Activated CD4-positive, alpha-beta T cell treated with anti-CD3 and anti-CD28 coated beads for 48 hours (primary cell): ENCODE results near the gene MAPK8.
"Not testable (repeated sequence)": the region's sequence is repeated elsewhere in the genome, so short reads cannot be mapped to it uniquely, and the experiment has no call there.

Experiments
- DNase-seq: peaks from one replicate; pipeline ENCODE4 v3.0.0-alpha.2; 2020

The MAPK8 gene

DNA sequence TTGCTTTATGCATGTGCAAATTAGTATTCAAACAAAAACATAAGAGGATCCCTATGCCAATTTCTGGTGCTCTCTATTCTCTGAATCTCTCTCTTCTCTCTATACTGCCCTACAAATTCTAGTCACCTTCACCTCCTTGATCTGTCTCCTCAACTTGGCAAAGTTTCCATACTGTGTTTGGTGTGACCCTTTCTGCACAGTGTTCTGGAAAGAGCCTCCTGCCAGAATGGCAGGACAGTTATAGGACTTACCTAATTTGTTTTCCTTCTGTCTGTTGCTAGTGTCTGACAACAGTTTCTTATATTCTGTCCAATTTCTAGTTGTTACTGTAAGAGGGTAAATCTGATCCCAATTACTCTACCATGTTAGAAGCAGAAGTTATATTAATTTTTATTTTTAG lies 34.3 kb downstream of the MAPK8 start:
- no peak for DNase-seq

DNA sequence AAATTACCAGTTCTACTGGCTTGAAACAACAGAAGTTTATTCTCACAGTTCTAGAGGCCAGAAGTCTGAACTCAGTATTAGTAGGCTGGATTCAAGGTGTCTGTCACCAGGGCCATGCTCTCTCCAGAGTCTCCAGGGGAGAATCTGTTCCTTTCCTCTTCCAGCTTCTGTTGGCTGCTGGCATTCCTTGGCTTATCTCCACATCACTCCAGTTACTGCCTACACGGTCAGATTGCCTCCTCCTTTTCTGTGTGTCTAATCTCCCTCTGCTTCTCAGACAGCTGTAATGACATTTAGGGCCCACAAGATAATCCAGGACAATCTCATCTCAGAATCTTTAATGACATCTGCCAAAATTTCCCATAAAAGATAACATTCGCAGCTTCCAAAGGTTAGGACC lies 36.6 kb downstream of the MAPK8 start:
- DNase-seq, result no peak

DNA sequence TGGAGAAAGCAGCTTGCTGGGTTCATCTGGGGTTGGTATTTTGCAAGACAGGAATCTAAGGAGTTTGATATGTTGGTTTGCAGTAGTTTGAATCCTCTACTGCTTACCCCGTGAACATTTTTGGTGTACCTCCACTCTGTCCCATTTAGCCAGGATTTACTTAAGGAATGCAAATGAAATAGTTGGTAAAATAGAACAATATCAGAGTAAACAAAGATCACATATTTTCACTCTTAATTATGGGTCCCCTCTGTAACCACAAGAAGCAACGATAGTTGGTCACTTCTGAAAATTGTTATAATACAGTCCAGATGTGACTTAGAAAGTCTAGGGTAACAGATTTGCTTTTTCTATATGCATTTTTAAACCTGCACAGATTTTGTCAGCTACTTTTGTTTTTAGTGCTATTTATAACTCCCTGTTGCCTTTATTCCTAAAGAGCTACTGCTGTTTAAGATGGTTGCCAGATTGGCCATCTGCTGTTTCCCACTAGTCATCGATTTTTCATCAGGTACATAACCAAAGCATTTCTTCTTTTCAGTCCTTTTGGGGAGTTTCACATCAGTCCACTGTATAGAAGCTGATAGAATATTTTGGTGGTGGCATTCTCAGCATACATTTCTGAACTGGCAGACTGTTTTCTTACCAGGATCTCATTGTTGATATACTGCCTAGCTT lies 37.6 kb downstream of the MAPK8 start:
- no peak for DNase-seq

DNA sequence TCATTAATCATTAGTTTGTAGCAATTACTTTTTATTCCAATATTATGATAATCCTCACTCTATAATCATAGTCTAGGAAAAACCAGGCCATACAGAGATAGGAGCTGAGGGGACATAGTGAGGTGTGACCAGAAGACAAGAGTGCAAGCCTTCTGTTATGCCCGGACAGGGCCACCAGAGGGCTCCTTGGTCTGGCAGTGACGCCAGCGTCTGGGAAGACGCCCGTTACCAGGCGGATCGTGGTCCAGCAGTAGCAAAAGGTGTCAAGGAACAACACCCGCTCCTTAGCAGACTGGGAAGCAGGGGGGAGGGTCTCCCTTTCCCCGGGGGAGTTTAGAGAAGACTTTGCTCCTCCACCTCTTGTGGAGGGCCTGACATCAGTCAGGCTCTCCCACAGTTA lies 39.8 kb downstream of the MAPK8 start:
- DNase-seq, result not testable (repeated sequence)

DNA sequence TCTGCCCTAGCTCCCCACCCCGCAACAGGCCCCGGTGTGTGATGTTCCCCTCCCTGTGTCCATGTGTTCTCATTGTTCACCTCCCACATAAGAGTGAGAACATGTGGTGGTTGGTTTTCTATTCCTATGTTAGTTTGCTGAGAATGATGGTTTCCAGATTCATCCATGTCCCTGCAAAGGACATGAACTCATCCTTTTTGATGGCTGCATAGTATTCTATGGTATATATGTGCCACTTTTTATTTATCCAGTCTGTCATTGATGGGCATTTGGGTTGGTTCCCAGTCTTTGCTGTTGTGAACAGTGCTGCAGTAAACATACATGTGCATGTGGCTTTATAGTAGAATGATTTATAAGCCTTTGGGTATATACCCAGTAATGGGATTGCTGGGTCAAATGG lies 41.1 kb downstream of the MAPK8 start:
- not testable (repeated sequence) for DNase-seq

DNA sequence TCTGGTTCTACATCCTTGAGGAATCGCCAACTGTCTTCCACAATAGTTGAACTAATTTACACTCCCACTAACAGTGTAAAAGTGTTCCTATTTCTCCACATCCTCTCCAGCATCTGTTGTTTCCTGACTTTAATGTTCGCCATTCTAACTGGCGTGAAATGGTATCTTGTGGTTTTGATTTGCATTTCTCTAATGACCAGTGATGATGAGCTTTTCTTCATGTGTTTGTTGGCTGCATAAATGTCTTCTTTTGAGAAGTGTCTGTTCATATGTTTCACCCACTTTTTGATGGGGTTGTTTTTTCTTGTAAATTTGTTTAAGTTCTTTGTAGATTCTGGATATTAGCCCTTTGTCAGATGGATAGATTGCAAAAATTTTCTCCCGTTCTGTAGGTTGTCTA lies 41.5 kb downstream of the MAPK8 start:
- DNase-seq, result not testable (repeated sequence)

DNA sequence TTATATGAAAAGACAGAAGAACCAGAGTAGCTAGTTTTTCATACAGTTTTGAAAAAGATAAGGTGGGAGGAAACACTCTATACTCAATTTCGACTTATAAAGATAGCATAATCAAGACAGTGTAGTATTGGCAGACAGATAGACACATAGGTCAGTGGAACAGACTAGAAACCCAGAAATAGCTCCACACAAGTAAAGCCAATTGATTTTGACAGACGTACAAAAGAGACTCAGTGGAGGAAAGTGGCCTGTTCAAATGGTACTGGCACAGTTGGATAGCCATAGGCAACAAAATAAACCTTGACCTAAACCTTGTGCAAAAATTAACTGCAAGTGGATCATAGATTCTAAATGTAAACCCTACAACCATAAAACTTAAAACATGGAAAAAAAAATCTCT lies 46.8 kb downstream of the MAPK8 start:
- DNase-seq, result no peak

DNA sequence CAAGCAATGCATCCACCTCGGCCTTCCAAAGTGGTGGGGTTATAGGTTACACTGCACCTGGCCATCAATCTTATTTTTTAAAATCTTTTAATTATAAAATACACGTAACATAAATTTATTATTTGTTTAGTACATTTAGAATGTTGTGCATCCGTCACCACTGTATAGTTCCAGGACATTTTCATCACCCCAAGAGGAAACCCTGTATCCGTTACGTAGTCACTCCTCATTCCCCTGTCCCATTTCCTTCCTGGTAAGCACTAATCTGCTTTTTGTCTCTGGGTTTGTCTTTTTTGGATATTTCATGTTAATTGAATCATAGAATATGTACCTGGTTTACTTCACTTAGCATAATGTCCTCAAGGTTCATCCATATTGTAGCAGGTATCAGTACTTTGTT lies 51.2 kb downstream of the MAPK8 start:
- no peak for DNase-seq

DNA sequence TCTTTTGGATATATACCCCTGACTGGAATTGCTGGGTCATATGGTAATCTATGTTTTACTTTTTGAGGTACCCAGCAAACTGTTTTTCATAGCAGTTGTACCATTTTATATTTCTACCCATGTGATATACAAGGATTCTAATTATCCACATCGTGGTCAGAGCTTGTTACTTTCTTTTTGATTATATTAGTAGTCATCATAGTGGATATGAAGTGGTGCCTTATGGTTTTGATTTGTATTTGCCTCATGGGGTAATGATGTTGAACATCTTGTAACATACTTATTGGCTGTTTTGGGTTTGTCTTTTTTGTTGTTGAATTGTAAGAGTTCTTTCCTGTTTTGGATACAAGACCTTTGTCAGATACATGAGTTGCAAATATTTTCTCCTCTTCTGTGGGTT lies 51.7 kb downstream of the MAPK8 start:
- DNase-seq, result no peak

DNA sequence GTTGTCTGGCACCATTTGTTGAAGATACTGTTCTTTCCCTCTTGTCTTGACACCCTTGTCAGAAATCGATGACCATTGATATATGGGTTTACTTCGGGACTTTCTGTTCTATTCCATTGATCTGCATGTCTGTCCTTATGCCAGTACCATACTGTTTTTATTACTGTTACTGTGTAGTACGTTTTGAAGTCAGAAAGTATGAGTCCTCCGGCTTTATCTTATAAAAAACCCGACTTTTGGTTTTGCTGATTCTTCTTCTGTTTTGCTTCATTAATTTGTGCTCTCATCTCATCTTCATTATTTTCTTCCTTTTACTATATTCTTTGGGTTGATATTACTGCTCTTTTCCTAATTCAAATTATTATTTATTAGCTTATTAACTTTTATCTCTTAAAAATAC lies 52.4 kb downstream of the MAPK8 start:
- no peak for DNase-seq

DNA sequence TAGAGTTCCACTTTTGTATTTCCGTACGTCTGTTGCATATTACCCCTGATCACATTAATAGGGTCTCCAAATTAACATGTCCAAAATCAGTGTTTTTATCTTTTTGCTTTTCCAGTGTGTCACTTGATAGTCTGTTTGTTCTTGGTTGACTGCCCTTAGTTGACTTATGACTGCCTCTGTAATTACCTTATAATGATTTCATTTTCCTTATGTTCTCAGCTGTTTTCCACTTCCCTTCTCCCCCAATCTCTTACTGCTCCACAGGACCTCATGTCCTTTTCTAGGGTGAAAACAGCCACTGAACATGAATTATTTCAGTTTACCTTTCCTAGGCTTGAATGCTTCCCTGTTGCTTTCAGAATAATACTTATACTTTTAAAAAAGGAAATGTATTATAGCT lies 54.7 kb downstream of the MAPK8 start:
- no peak for DNase-seq

DNA sequence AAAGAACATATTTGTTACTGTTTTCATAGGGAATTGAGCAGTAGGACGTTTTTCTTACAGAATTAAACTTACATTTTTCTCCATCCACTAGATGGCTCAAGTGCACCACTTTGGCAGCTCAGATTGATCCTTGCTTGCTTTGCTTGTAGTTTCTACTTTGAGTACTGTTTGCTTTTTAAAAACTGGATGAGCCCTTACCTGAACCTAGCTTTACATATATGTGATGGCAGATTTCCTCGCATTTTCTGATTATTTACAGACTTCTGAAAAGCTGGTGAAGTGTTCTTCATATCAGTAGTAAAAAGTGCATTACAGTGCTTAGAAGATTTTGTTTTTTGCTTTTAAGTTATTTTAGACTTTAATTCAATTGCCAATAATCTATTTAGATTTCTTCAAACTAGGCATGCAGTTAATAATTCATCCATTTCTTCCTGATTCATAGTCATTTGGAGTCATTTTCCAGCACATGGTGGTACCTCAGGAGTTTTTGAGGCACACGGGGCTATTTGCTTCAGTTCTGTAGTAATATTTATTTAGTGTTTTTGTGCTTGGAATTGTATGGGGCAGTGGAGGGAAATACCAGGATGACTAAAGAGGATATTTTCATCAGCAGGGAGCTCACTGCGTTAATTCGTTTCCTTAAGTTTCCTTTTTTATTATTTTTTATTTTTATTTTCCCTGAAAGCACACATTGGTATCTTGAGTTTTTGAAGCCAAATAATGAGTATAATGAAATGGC lies 57.3 kb downstream of the MAPK8 start:
- peak; percentile 33 for DNase-seq

DNA sequence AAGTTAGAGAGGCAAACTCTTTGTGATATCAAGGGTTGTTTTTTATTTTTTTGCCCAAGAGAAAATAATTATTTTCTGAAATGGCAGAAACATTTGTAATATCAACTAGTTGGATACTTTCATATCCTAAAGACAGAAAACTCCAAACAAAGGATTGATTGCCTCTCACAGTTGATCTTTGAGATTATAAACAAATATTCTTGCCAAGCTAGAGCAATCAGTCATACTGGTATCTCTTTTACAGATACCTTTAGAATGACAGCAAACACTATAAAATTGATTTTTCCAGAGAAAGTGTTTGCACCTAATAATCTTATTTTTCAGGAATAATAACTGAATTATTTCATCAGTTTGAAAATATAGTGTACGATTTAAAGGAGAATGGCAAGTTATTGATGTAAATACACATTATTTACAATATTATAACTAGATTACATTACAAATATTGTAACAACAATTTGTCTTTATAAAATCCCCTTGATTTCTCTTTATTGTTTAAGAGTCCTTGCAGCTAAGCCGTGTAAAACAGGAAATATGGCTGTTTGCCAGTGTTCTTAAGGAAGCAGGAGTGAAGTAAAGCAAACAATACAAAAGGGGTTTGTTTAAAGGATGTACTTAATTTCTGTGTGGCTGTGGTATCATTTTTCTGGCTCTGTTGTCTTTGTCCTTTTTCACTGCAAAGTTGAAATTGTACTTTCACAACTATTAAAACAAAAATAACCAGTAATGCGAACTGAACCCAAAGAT lies 58.4 kb downstream of the MAPK8 start:
- no peak for DNase-seq

DNA sequence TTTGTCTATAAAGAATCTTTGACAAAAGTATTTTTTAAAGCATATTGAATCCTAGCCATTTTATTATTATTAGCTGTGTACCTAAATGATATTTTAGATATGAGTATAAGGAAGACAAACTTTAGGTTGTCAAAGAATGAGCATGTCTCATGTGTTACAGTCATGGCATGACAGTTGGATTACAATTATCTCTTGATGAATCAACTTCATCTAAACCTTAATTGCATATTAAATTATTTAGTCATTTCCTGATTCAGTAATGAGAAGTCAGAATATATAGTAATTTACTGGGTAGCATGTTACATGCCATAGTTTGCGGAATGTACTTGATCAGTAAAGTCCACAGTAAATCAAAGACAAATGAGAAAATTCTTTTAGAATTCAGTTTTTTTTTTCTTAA lies 59.2 kb downstream of the MAPK8 start:
- DNase-seq, result no peak

DNA sequence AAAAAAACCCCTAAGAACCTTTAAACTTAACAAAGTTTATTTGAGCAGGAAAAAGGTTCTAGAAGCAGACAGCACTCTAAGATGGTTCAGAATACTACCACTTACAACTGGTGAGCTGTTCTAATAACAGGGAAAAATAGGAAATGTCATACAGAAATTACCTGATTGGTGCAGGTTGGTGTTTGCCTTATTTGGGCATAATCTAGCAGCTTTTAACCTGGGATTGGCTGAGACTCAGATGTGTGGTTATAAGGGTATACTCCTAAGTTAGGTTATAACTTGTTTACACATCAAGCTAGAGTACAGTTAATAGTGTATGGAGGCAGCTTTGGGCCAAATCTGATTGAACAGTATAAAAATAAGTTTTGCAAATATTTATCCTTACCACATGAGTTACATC lies 59.8 kb downstream of the MAPK8 start:
- no peak for DNase-seq

DNA sequence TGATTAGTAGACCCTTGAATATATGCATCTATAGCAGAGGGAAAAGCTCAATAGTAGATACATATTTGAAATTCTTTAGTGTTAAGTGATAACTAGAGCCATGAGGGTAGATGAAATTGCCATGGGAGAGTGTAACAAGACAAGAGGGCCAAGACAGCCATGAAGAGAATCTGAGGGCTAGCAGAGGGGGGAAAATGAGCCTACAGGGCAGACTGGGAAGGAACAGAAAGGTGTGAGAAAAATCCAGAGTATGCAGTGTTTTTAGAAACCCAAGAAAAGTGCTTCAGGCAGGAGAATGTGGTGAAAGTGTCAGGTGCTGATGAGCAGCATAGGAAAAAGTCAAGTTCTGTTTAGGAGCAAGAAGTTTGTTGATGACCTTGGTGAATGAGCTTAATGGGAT lies 63.0 kb downstream of the MAPK8 start:
- DNase-seq, result no peak

DNA sequence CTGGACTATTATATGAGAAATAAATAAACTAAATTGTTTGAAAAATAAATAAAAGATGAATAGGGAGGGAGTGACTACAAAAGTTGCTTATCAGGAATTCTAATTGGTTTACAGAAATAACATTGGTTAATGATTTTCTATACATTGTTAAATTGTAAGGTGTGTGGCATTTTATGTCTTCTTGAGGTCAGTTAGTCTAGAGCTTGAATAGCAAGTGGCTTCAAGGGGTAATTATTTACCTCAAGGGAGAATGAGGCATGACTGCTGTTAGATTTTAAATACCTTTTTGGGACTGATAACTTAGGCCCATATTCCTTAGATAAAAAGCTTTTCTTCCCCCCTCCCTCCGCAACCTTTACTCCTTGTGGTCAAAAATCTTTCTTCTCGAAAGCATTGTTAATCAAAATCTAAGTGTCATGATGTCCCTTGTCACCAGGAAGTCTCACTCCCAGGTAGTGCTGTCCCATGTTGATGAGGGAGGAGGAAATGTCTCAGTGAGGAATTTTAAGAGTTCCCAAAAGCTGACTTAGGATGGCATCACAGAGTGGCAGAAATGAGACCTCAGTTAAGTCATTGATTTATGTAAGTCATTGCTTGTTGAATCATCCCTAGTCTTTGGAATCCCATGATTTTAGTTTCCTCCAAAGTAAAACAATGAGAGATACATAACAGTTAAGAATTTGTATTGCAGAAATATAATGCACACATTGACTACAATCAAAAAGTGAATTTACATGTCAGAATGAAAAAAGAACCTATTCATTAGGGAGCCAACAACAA lies 71.5 kb downstream of the MAPK8 start:
- DNase-seq, result no peak

DNA sequence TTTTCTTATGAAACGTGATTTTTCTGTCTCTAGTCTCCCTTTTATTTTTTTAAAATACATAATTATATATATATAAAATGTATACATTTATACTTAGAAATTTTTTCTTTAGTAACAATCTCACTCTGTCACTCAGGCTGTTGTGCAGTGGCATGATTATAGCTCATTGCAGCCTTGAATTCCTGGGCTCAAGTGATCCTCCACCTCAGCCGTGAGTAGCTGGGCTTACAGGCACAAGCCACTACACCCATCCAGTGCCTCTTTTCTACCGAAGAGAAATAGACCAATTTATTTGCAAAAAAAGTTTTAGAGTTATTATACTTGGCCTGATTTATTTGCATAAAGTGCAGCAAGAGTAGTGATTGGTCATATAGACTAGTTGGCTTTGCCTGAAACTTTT lies 72.2 kb downstream of the MAPK8 start:
- DNase-seq, result no peak

DNA sequence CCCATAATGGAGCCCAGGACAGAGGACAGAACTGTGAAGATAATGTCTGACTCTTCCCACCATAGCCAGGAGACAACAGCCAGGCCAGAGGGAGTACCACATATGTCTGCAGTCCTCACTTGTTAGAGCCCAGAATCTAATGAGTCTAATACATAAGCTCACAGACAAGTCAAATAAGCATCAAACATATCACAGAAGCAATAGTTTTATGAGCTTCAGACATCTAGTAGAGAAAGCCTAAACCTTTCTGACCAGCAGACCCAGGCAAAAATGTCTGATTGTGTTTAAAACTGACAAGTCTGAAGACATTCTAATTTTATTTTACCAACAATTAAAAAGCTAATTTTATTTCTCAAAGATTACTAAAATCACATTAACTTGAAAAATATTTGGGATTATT lies 75.5 kb downstream of the MAPK8 start:
- DNase-seq, result no peak

DNA sequence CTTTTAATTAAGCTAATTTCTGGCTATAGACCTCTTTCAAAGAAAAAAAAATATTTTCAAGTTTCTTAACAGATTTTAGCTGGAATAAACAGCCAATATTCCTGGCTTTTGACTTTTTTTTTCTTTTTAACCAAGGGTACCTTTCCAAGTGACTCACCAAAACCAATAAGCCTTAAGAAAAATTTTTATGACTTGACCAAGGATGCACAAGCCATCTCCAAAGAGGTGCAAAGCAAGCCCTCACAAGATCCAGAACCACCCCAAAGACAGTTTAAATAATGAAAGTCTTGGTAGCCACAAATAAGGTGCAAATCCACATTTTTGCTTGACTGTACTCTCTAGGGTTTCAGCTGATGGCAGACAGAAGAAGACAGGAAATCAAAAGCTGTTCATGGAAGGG lies 76.5 kb downstream of the MAPK8 start:
- no peak for DNase-seq

DNA sequence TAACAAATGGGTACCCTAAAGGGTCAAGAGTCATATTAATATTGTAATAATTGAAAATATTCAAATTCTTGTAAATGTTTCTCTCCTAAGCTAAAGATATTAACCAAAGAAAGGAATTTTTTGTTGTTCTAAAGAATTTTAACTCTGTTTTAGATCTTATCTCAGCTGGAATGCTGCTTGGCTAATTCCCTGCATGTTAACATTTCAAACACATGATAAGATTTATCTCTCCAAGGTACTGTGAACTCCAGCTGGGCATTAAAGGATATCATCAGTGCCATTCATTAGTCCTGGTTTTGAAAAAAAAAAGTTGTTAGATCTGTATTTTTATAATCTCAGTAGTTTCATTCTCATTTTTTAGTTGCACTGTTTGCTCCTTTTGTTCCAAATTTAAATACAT lies 76.9 kb downstream of the MAPK8 start:
- no peak for DNase-seq

DNA sequence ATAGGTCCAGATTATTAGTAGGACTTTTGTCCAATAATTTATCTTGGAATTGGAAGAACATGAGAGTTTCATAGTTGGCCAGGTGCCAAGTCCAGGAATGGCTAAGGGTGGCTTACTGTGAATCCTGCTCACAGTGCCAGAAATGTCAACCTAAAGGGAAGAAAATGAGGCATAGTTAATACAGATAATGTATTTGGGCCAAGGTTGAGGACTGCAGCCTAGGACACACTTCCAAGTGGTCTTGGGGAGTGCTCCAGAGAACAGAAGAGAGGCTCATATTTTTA lies 78.2 kb downstream of the MAPK8 start:
- no peak for DNase-seq

DNA sequence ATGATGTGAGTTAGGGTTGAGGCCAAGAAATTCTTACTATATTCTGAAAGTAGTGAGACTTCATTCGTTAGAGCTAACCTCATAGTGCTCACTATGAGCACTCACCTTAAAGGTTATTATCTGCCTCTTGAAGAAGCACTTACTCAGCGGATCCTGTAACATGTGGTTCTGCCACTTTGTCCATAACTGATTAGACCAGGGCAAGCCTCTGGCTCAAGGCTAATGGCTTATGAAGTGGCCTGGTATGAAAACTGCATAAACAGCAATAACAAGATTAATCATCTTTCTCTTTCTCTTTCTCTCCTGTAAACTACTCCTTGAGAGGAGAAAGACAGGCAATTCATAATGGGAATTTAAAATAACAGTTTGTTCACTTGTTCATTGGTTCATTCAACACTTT lies 82.8 kb downstream of the MAPK8 start:
- no peak for DNase-seq
